ENCODE measurements around the gene CCL13.

The CCL13 gene

DNA sequence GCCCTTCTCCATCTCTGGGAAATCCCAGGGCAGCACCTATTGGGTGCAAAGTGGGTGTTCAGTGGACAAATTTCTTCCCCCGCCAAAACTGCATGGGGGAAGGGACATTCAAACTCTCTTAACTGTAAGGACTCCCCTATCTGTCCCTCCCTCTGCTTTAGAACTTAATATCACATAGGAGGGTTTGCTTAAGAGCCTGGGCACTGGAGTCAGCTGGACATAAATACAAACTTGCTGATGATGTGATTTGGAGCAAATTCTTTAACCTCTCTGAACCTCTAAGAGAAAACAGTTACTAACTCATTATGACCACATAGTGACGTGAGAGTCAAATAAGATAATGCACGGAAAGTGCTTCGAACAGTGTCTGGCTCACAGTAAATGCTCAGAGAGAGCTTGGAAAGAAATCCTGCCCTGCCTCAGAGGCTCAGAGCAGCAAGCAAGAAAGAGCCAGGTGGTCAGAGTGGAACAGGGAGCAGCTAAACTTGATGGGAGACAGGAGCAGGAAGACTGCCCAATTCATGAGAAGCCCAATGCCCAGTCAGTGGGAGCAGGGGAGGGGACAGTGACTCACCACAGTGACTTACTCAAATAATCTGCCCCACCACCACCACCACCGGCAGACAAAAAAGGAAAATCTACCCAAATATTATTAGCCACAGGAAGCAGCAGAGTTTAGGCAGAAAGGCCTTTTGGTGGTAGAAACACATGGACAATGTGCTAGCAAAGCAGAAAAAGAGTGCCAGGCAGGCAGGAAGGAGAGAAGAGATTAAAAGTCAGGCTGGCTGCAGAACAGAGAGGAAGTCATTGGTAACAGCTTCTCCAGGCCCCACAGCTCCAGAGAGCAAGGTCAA lies 30.6 kb downstream of the CCL13 start:
- DNase-seq = peak; percentile 50

DNA sequence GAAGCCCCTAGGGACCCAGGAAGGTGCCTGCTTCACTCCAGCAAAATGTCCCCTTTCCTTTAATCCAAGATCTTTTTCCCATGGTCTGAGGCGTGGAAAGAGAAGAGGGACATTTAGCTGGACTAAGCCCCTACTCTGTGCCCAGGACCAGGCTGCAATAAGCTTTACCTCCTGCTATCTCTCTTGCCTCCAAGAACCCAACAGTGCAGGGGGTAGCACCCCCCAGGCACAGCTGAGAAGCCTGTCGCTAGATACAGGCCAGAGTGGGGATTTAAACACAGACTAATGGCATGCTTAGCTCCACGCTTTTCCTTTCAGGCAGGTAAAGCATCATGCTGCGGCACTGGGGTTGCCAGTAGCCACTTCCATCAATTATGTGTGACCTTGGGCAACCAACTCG lies 31.3 kb downstream of the CCL13 start:
- DNase-seq = no peak

DNA sequence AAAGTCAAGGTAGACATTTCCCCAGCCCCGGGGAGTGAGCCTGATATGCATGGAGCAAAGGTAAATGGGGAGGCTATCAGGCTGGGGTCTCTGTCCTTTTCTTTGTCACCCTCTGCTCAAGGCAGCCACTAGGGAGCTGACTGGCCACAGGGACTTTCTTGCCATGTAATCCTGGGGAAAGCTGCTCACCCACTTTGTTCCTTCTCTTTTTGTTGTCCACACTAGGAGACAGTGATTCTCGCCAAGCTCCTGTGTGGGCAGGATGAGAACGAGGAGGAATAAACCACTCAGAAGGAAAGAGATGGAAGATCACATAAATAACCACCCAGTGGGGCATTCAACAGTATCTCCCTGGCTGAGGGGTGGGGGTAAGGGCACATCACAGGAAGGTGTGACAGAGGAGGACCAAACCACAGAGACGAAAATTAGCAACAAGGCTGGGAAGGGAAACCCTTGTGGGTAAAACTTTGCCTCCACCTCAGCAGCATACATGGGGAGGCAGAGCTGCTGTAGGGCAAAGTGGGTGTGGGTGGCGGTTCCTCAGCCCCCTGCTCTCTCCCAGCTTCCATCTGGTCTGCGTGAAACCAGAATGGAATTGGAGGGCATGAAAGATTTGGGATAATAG lies 33.0 kb downstream of the CCL13 start:
- DNase-seq = no peak

DNA sequence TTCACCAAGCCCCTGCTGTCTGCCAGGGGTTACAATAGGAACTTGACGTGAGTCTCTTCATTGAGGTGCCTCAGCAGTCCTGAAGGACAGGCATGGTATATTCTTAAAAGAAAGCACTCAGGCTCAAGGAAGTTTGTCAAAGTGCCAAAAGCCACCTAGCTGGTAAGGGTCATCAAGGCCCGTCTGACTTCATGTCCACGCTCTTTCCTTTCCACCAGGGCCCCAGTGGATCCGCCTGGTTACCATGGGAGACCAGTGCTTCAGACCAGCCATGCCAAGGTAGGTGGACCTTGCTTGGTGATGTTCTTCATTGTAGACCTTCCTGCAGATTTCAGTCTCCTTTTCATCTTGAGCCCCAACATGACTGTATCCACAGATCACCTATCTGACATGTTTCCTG lies 34.4 kb downstream of the CCL13 start:
- peak; percentile 7 for DNase-seq

DNA sequence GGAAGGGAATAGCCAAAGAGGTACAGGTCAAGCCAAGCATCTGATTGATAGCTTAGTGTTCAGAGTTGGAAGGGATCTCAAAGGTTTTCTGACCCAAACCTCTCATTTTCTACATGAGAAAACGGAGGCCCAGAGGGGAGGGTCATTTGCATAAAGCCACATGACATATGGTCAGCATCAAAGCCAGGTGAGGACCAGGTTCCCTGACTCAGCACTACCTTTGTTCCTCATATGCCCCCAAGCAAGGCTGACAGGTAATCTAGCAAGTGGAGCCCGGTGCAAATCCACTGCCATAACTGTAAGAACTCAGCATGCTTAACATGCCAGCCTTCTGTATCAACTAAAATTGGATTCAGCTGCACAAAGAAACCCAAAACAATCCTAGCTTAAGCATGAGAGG lies 35.0 kb downstream of the CCL13 start:
- peak; percentile 9 for DNase-seq

DNA sequence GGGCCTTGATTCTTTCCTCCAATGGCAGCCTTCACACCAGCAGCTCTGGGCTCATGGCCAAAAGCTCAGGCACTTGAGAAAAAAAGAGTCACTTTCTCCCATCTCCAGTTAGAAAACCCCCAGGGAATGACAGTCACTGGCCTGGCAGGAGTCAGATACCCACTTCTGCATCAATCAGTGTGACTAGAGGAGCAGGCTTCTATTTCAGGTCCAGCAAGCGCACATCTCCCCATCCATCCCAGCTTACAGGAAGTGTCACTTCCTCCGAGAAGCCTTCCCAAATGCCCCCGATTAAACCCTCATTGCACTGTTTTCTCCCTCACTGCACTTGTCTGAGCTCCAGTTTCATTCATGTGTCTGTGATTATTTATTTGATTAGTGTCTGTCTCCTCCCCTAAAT lies 37.1 kb downstream of the CCL13 start:
- no peak for DNase-seq

DNA sequence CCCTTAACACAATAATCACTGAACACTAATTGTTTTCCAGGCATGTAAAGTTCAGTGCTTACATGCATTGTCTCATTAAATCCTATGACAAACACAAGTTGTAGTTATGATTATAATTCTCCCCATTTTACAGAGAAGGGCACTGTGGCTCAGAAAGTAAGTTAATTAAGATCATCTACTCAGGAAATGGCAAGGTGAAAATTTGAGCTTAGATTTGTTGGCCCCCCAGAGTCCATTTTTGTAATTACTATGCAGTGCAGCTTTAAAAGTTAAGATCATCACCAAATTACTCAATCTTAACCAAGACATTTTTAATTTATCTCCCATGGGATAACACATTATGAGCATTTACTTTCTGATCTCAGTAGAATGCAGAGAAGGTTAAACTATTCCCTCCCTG lies 41.0 kb downstream of the CCL13 start:
- DNase-seq = no peak

DNA sequence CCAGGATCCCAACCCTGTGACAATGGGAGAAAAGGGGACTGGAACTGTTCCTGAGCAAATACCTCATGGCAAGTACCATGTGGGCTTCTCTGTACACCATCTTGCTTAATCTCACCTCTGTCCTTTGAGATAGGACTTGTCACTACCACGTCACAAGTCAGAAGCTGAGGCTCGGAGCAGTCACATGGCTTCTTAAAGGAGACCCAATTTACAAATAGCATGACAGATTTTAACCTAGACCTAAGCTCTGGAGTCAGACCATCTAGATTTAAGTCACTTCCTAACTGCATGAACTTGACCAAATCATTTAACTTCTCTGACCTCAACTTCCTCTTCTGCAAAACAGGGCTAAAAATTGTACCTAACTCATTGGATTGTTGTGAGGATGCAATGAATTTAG lies 42.7 kb downstream of the CCL13 start:
- DNase-seq = no peak

DNA sequence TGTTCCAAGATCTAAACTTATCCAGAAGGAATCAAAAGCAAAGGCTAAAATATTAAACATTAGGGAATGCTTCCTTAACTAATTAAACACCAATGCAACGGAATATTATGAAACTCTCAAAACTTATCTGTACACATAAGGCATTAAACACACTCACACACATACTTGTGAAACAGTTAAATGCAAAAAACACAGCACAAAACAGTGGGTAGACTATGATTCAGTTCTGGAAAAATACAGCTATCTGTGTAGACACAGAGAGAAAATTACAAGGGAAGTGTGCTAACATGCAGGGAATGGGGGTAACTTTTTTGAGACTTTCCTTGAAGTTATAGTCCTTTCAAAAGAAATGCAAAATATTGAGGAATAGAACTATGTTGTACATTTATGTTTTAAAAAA lies 43.4 kb downstream of the CCL13 start:
- DNase-seq = no peak

DNA sequence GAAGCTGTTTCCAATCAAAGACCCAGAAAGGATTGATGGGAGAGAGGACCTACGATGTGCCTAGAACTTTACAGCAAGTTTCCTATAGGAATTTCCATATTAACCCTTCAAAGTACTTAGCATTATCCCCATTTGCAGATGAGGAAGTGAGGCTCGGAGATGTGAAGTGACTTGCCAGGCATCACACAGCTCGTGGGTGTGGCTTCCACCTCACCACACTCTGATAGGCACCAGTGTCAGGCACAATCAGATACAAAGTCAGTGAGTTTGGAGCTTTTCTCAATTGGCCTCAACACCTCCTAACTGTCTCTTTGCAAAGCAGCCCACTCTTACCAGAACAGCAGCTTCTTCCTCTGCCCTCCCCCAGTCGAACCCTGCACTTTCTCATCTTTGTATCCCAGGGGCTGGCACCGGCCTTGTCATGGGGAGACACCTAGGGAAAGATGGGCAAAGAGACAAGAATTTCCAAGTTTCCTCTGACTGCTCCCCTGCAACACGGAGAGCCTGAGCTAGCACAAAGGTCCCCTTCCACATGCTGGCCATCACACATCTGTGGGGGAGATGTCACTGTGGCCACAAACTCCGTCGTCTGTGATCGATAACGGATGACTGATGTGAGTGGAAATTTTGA lies 44.1 kb downstream of the CCL13 start:
- DNase-seq = no peak

DNA sequence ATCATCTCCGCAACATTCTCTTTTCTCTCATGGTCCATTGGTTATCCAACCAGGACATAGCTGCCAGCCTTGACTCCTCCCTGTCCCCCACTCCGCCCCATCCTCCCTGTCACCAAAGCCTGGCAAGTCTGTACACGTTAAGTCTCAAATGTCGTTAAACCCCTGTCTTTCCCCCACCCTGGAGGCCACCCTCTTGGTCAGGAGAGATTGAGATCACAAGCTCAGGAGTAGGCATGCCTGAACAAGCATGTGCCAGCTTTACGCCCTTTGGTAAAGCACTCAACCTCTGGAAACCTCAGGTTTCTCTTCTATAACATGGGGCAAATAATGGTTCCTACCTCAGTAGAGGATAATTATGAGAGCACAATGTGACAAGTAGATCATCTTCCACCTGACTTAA lies 44.9 kb downstream of the CCL13 start:
- DNase-seq = no peak

DNA sequence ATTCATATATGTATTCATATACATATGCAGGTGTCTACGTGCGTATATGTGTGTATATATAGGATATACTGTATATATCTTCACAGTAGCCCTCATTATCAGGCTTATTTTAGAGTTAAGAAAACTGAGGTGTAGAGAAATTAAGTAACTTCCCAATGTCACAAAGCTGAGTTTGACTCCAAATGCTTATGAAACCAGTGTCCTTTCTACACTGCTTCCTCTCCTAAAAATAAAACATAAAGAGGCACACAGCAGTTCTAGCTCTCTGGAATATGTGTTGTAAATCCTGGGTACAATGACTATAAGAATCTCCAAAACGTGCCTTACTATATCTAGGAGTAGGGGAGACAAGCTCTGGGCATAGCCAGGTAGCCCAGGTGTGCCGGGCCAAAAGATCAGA lies 46.7 kb downstream of the CCL13 start:
- DNase-seq = no peak

DNA sequence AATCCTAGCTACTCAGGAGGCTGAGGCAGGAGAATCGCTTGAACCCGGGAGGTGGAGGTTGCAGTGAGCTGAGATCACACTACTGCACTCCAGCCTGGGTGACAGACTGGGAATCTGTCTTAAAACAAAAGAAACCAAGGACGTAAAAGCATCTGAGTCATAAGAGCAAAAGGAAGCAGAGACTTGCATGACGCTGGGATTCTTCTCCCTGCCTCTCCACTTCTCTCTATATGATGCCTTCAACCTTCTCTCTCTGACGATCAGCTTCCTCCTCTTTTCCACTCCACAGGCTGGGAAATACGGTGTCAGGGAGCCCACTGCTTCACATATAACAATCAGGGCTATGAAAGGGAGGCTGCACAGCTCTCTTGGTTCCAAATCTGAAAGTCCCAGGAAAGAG lies 49.9 kb downstream of the CCL13 start:
- no peak for DNase-seq
